Esophagus (tissue), 2 donors: Measurements from ENCODE around the gene PRR14. TPM values are rescaled to one million over a fixed set of nuclear protein-coding genes. Genes with fewer than 3 reads are reported as not detected.
A peak's percentile ranks its signal among the peaks of the same experiment; 100 is the strongest.

Experiments
- H3K27ac ChIP-seq, 2 donors: one replicate each; pipeline ENCODE4 v1.5.1; 2013; ENCODE audit warnings: low read depth in 2 of 2, mild to moderate bottlenecking in 2 of 2, inconsistent platforms in 1 of 2, low read length in 1 of 2, moderate library complexity in 1 of 2
- H3K27me3 ChIP-seq, 2 donors: one replicate each; pipeline ENCODE4 v1.6.1; 2013; ENCODE audit warnings: low read length in 2 of 2, control low read depth in 1 of 2, mild to moderate bottlenecking in 1 of 2; ENCODE audit not compliant: insufficient read depth in 2 of 2, control insufficient read depth in 1 of 2
- H3K36me3 ChIP-seq, 2 donors: one replicate each; pipeline ENCODE4 v1.6.1; 2013; ENCODE audit warnings: low read length in 1 of 2; ENCODE audit not compliant: control insufficient read depth in 2 of 2, insufficient read depth in 2 of 2
- H3K4me1 ChIP-seq, 2 donors: one replicate each; pipeline ENCODE4 v1.6.1; 2013; ENCODE audit warnings: low read length in 1 of 2; ENCODE audit not compliant: control insufficient read depth in 2 of 2, insufficient read depth in 2 of 2
- H3K4me3 ChIP-seq, 2 donors: one replicate each; pipeline ENCODE4 v1.5.1; 2013; ENCODE audit warnings: low read length in 2 of 2, mild to moderate bottlenecking in 2 of 2, low read depth in 1 of 2, moderate library complexity in 1 of 2
- H3K9me3 ChIP-seq, 2 donors: one replicate each; pipeline ENCODE4 v1.6.1; 2013; ENCODE audit warnings: mild to moderate bottlenecking in 2 of 2, low read depth in 1 of 2, low read length in 1 of 2, moderate library complexity in 1 of 2; ENCODE audit not compliant: control insufficient read depth in 2 of 2, insufficient read depth in 1 of 2
- WGBS, 2 donors: extraction: QIAGEN DNeasy Blood & Tissue Kit; methylation state at CpG; one replicate each; pipeline ENCODE4 v1.1.7; 2013; 5-methylcytosine and 5-hydroxymethylcytosine counted together
- polyA plus RNA-seq, 2 donors: library from polyadenylated mRNA; stranded (reverse); fragments of 200-250 nt; gene quantifications; one replicate each; pipeline ENCODE4 v1.2.3, GENCODE V29; 2013
- donor health status: healthy with polysubstance abuse.
- donor health status: Bipolar disorder and iron deficiency.

PRR14 gene
- polyA plus RNA-seq, 2 donors: 26.8 to 51.8 TPM

DNA sequence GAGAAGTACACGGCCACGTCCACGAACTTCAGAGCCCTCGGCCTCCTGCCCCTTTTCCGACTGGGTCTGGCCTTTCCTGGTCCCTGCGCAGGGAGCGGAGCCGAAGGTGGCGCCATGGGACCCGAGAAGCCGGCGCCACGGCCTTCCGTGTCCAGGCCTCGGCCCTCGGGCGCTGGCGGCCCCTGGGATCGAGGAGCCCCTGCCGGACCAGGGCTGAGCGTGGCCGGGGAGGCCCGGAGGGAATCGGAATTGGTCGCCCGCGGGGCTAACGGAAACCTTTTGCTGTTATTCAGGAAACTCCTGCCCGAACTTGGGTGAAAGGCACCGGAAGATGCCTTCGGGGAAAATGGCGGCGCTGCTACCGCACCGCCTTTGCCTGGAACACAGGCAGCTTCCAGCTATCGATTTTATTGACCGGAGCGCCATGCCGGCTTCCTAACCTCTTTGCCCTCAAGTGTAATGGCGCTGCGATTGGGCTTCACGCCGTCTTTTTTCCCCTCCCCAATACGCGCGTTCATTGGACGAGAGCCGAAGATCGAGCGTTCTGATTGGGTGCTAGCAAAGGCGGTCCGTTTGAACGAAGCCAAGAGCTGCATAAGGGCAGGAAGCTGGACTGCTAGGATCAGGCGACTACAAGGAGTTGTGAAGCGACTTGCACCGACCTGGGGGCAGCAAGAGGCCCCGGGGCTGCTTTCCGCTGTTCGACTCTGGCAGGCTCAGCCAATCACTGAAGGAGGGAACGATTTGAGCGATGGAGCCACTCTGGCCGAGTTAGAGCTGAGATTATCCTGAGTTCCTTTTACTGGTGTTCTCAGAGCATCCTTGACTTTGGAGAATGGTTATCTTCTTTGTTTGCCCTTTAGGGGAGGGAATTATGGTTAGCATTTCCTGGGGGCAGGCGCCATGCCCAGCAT is 40.6 kb upstream of the PRR14 start, which contains the start of gene ZNF689:
Gene ZNF689 (minus strand): TSS at position 464 of the 914 bp plus-strand sequence. CDS start 348 bp downstream, at position 116.
- Histone ChIP-seq H3K9me3 (no peaks in the 10 kb centered on the region), H3K36me3 (peaks cover under 1% of the 10 kb centered on the region in 2 donors), H3K27ac (peak within 1 kb of the TSS; percentile 84 to 90), H3K27me3 (no peaks in the 10 kb centered on the region), H3K4me1 (no peaks in the 10 kb centered on the region), H3K4me3 (peak within 1 kb of the TSS; percentile 79 to 85)
- 0 to 1% methylated on average over 61 to 63 of the region's 63 CpGs for WGBS, 2 donors

GRCh38 chr16:30615358-30616091 is 35.2 kb upstream of the PRR14 start:
- H3K4me1 ChIP-seq: no peaks in the 10 kb centered on the region
- no peaks in the 10 kb centered on the region for H3K9me3 ChIP-seq
- no peaks in the 10 kb centered on the region for H3K36me3 ChIP-seq
- no peak overlapping the region for H3K27ac ChIP-seq
- no peaks in the 10 kb centered on the region for H3K27me3 ChIP-seq
- 45 to 50% methylated on average over 12 of the region's 12 CpGs for WGBS, 2 donors
- H3K4me3 ChIP-seq: no peak overlapping the region

DNA sequence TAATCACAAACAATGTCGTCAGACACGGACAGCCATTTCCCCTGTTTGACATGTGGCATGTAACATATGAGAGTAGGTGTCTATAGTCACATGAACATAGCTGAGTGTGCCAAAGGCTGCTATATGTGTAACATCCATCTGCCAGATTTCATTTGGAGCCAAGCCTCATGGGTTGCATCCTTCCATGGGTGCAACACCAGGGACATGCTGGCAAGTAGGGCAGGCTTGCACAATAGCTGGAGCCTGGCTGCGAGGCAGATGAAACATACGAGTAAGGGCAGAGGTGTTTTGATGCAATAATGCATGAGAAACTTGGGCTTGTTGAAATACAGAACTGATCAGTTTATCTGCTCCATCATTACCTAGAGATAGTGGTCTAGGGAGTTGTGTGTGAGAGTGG is 31.6 kb upstream of the PRR14 start:
- H3K4me3 ChIP-seq: no peak overlapping the region
- 70 to 75% methylated on average over 4 of the region's 4 CpGs for WGBS, 2 donors
- no peaks in the 10 kb centered on the region for H3K36me3 ChIP-seq
- H3K9me3 ChIP-seq: no peaks in the 10 kb centered on the region
- H3K27ac ChIP-seq: no peak overlapping the region
- H3K4me1 ChIP-seq: no peaks in the 10 kb centered on the region
- H3K27me3 ChIP-seq: no peaks in the 10 kb centered on the region

DNA sequence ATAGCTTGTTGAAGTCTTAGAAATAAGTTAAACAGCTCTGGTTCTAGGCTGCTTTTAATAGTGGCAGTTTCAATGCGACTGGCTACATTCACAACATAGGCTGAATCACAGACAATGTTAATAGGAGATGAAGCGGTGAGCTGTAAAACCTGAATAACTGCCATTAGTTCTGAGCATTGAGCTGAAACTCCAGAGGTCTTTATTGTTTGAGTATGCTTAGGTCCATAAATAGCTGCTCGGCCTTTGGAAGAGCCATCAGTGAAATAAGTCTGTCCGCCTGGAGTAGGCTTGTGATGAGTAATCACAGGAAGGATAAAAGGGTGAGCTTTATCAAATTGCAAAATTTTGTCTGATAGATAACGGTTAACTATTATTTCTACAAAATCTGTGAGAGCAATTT is 31.1 kb upstream of the PRR14 start:
- Histone ChIP-seq H3K9me3 (no peaks in the 10 kb centered on the region), H3K27ac (no peak overlapping the region), H3K36me3 (no peaks in the 10 kb centered on the region), H3K4me1 (no peaks in the 10 kb centered on the region), H3K27me3 (no peaks in the 10 kb centered on the region), H3K4me3 (no peak overlapping the region)
- 79 to 81% methylated on average over 5 of the region's 5 CpGs for WGBS, 2 donors

DNA sequence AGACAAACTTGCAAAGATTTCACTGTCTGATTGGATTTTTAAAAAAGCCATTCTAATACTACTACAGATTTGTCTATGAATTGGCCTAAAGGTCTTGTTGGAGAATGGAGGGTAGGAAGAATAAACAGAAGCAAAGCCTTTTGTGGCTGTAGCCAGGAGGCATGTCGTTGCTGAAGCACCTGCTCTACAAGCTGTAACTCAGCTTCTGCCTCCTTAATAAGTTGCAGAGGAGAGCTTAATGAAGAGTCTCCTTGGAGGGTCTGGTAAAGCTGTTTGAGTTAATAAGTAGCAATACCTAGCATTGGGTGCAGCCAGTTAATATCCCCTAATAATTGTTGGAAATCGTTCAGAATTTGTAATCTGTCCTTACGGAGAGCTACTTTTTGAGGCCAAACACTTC is 30.6 kb upstream of the PRR14 start:
- Histone ChIP-seq H3K9me3 (no peaks in the 10 kb centered on the region), H3K4me3 (no peak overlapping the region), H3K36me3 (no peaks in the 10 kb centered on the region), H3K4me1 (no peaks in the 10 kb centered on the region), H3K27me3 (no peaks in the 10 kb centered on the region), H3K27ac (no peak overlapping the region)
- WGBS, 2 donors: 39 to 49% methylated on average over 3 of the region's 3 CpGs

DNA sequence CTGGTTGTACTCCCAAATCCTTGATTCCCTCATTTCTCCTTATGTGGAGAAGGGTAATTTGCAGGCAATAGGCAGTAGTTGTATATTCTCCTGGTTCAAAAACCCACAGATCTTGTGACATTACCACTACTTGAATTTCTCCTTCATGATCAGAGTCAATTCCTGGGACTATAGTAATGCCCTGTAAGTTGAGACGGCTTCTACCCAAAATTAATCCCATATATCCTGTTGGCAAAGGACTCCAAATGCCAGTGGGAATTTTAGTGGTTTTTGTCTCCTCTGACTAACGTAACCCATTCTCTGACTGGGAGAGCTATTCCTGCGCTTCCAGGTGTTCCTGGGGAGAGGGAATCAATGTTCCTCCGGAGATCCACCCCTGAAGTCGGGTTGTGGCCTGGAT is 29.0 kb upstream of the PRR14 start:
- no peak overlapping the region for H3K4me3 ChIP-seq
- 55 to 78% methylated on average over 5 of the region's 5 CpGs for WGBS, 2 donors

DNA sequence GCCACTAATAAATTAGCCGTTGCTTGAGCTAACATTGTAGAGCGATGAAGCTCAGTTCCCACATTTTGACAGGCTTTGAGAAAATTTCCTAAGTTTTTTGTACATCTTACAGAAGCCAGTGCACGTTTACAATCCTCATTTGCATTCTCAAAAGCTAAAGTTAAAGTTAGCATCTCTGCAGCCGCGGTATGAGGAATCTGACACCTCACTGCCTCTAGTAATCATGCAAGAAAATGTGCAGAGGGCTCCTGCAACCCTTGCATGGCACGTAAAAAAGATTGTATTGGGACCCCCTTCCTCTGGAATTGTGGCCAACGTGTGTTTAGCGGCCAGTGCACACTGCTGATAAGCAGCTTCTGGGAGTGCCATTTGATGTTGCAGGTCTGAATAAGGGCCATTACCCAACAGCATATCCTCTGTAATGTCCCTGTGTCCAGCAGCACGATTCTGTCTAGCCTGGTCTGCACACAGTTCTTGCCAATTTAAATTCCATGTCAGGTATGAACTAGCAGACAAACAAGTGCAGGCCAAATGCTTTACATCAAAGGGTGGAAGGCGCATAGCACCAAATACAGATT is 28.2 kb upstream of the PRR14 start:
- H3K4me3 ChIP-seq: no peak overlapping the region
- WGBS, 2 donors: 50 to 52% methylated on average over 10 of the region's 10 CpGs
- no peaks in the 10 kb centered on the region for H3K36me3 ChIP-seq
- no peaks in the 10 kb centered on the region for H3K4me1 ChIP-seq
- no peaks in the 10 kb centered on the region for H3K27me3 ChIP-seq
- H3K27ac ChIP-seq: no peak overlapping the region
- H3K9me3 ChIP-seq: no peaks in the 10 kb centered on the region

More for the DNA sequence above, 29.0 kb upstream of the PRR14 start:
- Histone ChIP-seq H3K27me3 (no peaks in the 10 kb centered on the region), H3K36me3 (no peaks in the 10 kb centered on the region), H3K27ac (no peak overlapping the region), H3K4me1 (no peaks in the 10 kb centered on the region), H3K9me3 (no peaks in the 10 kb centered on the region)

DNA sequence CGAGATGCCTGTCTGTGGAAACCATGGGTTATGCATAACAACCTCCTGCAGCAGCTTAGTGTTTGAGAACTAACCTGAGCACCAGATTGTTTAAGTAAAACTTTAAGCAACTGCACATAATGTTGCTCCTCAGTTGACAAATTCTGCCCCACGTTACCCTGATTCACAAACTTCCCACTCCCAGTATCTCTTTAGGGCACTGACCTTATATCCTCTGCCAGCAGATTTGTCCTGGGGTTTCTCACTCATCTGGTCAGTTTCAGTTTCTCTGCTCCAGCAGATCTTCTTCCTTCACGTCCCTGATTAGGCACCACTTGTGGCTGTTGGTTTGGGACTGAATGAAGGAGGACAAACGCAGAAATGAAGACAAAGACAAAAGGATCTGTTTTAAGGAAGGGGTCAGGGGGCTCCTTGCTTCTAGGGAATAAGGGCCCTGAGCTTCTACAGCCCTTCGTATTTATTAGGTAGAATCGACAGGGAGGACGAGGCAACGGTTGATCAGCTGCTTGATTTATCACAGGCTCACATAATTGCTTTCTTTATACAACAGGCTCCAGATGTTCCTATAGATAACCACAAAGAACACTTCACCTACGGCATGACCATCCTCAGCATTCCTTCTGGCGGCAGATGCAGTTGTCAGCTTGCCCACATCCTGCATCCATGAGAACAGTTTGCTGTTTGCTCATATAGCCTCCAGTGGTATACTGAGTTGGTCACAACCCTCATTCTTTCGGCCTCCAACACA is 27.1 kb upstream of the PRR14 start:
- Histone ChIP-seq H3K36me3 (no peaks in the 10 kb centered on the region), H3K4me1 (no peaks in the 10 kb centered on the region), H3K4me3 (no peak overlapping the region), H3K27ac (no peak overlapping the region), H3K9me3 (no peaks in the 10 kb centered on the region), H3K27me3 (no peaks in the 10 kb centered on the region)
- WGBS, 2 donors: 83% methylated on average over 11 of the region's 11 CpGs

DNA sequence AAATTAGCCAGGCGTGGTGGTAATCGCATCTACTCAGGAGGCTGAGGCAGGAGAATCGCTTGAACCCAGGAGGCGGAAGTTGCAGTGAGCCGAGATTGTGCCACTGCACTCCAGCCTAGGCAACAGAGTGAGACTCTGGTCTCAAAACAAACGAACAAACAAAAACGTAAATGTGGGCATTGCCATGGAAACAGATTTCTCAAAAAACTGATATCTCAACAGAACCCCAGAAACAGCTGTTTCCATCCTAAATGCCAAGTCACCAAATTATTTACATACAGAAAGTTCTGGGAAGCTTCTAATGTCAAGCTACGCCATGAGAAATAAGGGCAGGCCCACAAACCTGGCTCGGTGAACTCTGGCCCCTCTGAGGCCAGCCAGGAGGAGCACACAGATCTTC is 24.5 kb upstream of the PRR14 start:
- no peaks in the 10 kb centered on the region for H3K27me3 ChIP-seq
- H3K27ac ChIP-seq: no peak overlapping the region
- H3K4me1 ChIP-seq: no peaks in the 10 kb centered on the region
- no peaks in the 10 kb centered on the region for H3K36me3 ChIP-seq
- H3K9me3 ChIP-seq: no peaks in the 10 kb centered on the region
- no peak overlapping the region for H3K4me3 ChIP-seq
- WGBS, 2 donors: 90 to 91% methylated on average over 9 of the region's 9 CpGs
